HEK293T (cell line): ENCODE data around the gene XYLT2.

Source experiments
- ARNT ChIP-seq: fragments of 450-650 bp; IDR thresholded peaks from 2 replicates; pipeline ENCODE4 v1.6.1; 2017; ENCODE audit warnings: mild to moderate bottlenecking
- BHLHE40 ChIP-seq: fragments of 450-650 bp; IDR thresholded peaks from 2 replicates; pipeline ENCODE4 v1.6.1; 2016; ENCODE audit warnings: mild to moderate bottlenecking, moderate library complexity, borderline replicate concordance
- CTBP1 ChIP-seq: fragments of 450-650 bp; IDR thresholded peaks from 2 replicates; pipeline ENCODE4 v1.6.1; 2016; ENCODE audit warnings: borderline replicate concordance
- ELF4 ChIP-seq: fragments of 450-650 bp; IDR thresholded peaks from 2 replicates; pipeline ENCODE4 v1.6.1; 2017; ENCODE audit warnings: antibody characterized with exemption
- FOXM1 ChIP-seq: fragments of 450-650 bp; IDR thresholded peaks from 2 replicates; pipeline ENCODE4 v1.6.1; 2017; ENCODE audit warnings: mild to moderate bottlenecking, borderline replicate concordance
- HDGF ChIP-seq: fragments of 450-650 bp; IDR thresholded peaks from 2 replicates; pipeline ENCODE4 v1.6.1; 2017; ENCODE audit warnings: antibody characterized with exemption, borderline replicate concordance
- L3MBTL2 ChIP-seq: fragments of 450-650 bp; conservative IDR thresholded peaks from 2 replicates; pipeline ENCODE4 v1.6.1; 2016; ENCODE audit warnings: mild to moderate bottlenecking
- PKNOX1 ChIP-seq: fragments of 450-650 bp; IDR thresholded peaks from 2 replicates; pipeline ENCODE4 v1.6.1; 2016
- SP1 ChIP-seq: fragments of 450-650 bp; IDR thresholded peaks from 2 replicates; pipeline ENCODE4 v1.6.1; 2017
- SUZ12 ChIP-seq: fragments of 450-650 bp; IDR thresholded peaks from 2 replicates; pipeline ENCODE4 v1.6.1; 2016; ENCODE audit warnings: mild to moderate bottlenecking
- ZNF384 ChIP-seq: fragments of 450-650 bp; IDR thresholded peaks from 2 replicates; pipeline ENCODE4 v1.6.1; 2016

GRCh38 chr17:50353600-50354195, 7.8 kb downstream of the XYLT2 start:
- TF ChIP-seq SUZ12 (no peak), BHLHE40 (no peak), CTBP1 (no peak), HDGF (no peak), ELF4 (no peak), ZNF384 (no peak), FOXM1 (no peak), PKNOX1 (no peak), SP1 (no peak), ARNT (no peak), L3MBTL2 (no peak)
